Fibroblast of the aortic adventitia (primary cell): ENCODE results near the gene CDHR4. TPM values are rescaled to one million over a fixed set of nuclear protein-coding genes. Genes with fewer than 3 reads are reported as not detected.
A peak's percentile ranks its signal among the peaks of the same experiment; 100 is the strongest.

Experiments used
- DNase-seq: peaks from one replicate; pipeline ENCODE4 v3.0.0-alpha.2; 2010; ENCODE audit warnings: low read depth
- H3K4me3 ChIP-seq: 2 replicates; pipeline ENCODE4 v1.5.1; 2011; ENCODE audit warnings: low read depth, mild to moderate bottlenecking, control low read depth, low read length, moderate library complexity
- total RNA-seq: library from RNA; depleted of rRNA; stranded (reverse); fragments of >200 nt; gene quantifications from 2 replicates; pipeline ENCODE4 v1.2.3, GENCODE V29; 2012; ENCODE audit warnings: low replicate concordance
- TF ChIP-seq, protein P1 (sequence below): IDR thresholded peaks from 2 replicates; pipeline ENCODE4 v1.5.1; 2011; ENCODE audit warnings: mild to moderate bottlenecking, low read length, control low read depth, inconsistent platforms; ENCODE audit not compliant: insufficient read depth

CDHR4 gene, protein sequence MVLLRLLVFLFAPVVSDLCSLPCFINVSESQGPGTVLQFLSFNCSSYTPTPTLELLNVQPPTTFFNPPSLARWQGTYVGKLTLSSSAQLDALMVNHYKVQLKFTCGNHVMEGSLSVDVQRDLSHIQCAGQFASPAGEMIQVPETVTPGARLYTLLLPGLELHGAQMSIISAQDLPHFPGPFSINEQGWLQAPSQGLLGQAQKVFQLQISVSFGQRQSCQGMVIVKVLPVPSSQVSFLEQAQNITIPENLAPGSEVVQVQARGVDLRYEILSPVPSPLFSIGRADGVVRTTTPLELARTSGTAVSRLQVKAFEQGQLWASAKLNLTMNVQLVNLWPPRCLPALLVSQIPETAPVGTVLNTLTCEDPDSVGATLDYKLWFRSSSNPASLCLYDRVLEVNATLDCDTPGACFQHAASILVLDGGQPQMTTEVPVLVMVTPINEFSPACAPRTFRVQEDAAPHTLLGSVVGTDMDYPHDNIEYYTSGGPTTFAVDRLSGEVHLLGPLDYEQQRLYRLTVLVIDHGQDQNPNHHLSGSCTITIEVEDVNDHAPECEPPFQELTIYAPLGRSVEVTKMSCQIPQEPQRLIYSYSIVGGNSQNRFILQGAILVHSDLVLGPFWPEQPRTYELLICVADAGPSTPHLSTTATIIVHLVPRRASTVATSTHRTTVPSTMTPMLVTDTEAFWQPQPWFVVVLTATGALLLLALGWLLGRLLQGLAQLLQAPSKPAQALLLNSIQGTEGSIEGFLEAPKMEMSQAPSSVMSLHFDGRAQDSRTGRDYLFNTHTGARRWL
- total RNA-seq, result 0.09 TPM in 1 of 2 replicates, not detected in the other

DNA sequence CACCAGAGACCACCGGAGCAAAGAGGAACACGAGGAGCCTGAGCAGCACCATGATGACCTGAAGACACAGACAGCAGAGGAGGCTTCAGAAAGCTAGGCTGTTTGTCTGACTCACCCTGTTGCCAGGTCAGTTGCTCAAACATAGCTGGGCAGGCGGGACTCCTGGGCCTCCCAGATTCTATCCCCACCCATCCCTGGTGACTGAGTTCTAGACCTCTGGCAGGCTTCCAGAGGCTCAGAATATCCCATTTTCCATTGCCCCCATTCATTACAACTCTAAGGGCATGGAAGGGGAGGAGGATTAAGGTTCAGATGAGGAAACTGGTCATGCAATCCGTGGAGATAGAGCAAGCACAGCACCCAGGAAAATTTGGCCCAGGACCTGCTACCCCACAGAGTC, at the start of gene CDHR4:
Gene CDHR4, minus strand, starts transcription at position 113 of the 400 bp plus-strand sequence. Its CDS starts 61 bp downstream, at position 52.
- peak; percentile 85 for DNase-seq
- H3K4me3 ChIP-seq, result no peak within 1 kb of the TSS
- TF ChIP-seq, protein P1, sequence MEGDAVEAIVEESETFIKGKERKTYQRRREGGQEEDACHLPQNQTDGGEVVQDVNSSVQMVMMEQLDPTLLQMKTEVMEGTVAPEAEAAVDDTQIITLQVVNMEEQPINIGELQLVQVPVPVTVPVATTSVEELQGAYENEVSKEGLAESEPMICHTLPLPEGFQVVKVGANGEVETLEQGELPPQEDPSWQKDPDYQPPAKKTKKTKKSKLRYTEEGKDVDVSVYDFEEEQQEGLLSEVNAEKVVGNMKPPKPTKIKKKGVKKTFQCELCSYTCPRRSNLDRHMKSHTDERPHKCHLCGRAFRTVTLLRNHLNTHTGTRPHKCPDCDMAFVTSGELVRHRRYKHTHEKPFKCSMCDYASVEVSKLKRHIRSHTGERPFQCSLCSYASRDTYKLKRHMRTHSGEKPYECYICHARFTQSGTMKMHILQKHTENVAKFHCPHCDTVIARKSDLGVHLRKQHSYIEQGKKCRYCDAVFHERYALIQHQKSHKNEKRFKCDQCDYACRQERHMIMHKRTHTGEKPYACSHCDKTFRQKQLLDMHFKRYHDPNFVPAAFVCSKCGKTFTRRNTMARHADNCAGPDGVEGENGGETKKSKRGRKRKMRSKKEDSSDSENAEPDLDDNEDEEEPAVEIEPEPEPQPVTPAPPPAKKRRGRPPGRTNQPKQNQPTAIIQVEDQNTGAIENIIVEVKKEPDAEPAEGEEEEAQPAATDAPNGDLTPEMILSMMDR, result no peak

DNA sequence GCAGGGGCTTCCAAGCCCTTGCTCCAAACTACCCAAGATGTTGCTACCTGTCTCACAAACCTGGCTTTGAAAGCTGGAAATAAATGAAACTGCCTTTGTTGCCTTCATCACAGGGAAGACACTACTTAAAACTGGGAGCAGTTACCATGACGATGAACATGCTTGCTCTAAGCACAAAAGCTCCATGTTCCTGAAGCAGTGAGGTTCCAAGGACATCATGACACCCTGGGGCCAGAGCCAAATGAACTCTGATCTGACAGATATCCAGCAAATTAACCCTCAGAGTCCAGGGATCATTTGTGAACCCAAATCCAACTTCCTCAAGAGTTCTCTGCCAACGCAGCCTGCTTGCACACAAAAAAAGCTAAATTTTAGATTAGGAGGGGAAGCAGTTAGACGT, 46.0 kb upstream of the CDHR4 start:
- TF ChIP-seq, protein P1, result no peak
- no peak overlapping the region for H3K4me3 ChIP-seq
- no peak for DNase-seq

DNA sequence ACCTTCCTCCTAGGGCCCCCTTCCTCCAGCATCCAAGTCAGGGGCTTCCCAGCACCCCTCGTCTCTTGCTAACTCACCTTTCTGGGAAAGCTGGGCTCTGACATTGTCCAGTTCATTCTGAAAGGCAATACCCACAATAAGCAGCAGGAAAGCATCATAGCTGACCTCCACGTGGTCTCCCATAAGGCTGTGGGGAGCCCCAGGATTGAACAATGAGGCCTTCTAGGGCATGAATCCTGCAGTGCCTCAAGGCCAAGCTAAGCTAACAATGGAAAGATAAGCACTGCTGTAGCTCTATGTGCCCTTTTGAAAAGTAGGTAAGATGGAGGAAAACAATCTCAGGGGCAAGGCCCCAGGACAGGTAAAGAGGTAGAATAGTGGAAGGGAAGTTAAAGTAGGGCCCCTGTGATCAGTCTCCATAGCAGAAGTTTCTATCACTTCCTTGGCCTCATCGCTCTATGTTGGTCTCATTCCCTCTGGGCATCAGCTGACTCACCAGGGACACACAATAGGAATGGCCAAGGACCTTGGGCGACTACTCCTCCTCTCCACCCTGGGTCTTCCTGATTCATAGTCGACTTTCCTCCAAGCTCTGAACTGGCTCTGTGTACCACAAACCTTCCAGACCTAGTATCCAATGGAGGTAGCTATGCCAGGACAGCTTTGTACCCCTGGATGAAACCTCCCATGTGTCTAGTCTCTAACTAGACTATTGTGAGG, 45.0 kb upstream of the CDHR4 start:
- TF ChIP-seq, protein P1, result no peak
- H3K4me3 ChIP-seq, result no peak overlapping the region
- DNase-seq, result no peak

DNA sequence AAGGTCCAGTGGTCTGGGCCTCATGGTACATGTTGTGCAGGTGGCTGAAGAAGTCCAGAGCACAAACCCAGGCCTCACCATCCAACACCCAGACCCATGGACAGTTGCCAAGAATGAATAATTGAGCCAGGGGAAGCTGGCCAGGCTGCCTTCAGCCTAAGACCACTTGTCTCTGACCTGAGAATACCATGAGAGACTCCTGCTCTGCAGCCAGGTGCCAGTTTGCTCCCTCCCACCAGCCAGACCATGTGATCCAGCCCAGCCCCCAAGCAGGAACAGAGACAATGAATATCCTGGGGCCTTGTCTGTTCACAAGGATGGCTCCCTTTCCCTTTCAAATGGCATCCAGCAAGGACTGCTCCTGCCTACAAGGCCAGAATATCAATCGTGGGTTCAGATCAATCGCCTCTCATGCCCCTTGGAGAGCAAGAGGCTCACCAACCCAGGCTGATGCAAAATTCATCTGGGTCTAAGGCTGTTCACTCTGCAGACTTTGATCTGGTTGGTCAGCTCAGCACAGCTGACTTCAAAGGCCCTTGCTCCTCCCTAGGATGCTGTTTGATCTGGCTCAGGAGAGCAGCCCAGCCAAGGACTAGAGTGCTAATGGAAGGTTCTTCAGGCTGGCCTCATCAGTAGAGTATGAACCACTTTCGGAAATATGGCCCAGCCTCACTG, 43.3 kb upstream of the CDHR4 start:
- TF ChIP-seq, protein P1, result no peak
- no peak for DNase-seq
- no peak overlapping the region for H3K4me3 ChIP-seq

DNA sequence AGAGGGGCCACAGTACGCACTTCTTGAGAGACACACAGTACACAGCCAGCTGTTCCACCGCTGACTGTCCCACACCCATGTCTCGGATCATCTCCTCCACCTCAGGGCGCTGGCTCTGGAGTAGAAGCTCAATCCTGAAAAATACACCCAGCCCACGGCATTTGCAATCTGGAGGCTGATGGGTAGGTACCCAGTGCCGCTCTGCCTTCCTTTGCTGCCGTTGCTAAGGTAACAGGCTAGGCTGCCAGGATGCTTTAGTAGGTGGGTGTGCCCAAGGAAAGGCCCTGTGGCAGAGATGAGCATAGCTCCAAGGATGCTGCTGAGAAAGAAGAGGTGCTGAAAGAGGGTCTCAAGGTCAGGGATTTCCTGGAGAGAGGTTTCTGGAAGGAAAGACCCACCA, 42.1 kb upstream of the CDHR4 start:
- H3K4me3 ChIP-seq, result no peak overlapping the region
- TF ChIP-seq, protein P1, result no peak
- no peak for DNase-seq

DNA sequence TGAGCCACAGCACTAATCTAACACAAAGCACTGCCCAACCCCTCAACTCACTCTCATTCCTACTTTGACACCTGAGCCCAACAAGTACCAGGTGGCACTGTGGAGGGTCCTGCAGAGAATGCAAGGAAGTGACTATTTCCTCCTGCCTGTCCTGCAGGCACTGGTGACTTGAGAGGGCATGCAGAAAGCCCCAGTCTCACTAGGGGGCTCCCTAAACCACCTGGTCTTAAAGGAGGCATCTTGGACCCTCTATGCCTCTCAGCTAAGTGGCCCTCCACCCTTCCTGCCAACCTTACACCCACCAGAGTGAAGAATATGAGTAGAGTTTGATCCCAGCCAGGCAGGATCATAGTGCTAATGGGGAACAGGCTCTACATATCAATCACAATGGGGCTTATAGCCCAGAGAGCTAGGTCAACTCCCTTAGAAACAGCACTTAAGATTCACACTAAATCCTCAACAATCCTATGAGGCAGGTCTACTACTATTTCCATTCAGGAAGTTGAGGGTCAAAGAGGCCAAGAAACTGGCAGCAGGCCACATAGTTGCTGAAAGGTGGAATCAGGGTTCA, 41.5 kb upstream of the CDHR4 start:
- no peak overlapping the region for H3K4me3 ChIP-seq
- peak; percentile 32 for DNase-seq
- TF ChIP-seq, protein P1, result peak; percentile 56
